Measurements from ENCODE around the gene IL2RG. TPM values are rescaled to one million over a fixed set of nuclear protein-coding genes. Genes with fewer than 3 reads are reported as not detected.

Gene IL2RG
- total and polyA plus RNA-seq, 4 donors: 2.2 to 4.0 (median 3.3) TPM

- no peak overlapping the region for H3K4me3 ChIP-seq (ENCODE audit: low read depth in 1 of 3, low read length in 3 of 3)
- H3K9ac ChIP-seq (ENCODE audit: low read depth in 1 of 2, low read length in 2 of 2): no peak overlapping the region
- no peaks in the 10 kb centered on the region for H3K27me3 ChIP-seq (ENCODE audit: control insufficient read depth in 4 of 4, insufficient read depth in 4 of 4, low read length in 3 of 4)
- TF ChIP-seq ZBTB33 (IDR thresholded peaks at IDR 0.05): no peak
- TF ChIP-seq TAF1 (conservative IDR thresholded peaks at IDR 0.05): no peak
- no peak for TF ChIP-seq FOXA1 (IDR thresholded peaks at IDR 0.05)
- TF ChIP-seq HNF4A (conservative IDR thresholded peaks at IDR 0.05): no peak
- no peak for TF ChIP-seq FOXA2 (IDR thresholded peaks at IDR 0.05)
- TF ChIP-seq NR2F2 (IDR thresholded peaks at IDR 0.05): no peak
- TF ChIP-seq RAD21 (IDR thresholded peaks at IDR 0.05): no peak
- TF ChIP-seq HNF4G (IDR thresholded peaks at IDR 0.05): no peak
- no peak for TF ChIP-seq REST (IDR thresholded peaks at IDR 0.05)
- TF ChIP-seq JUND (IDR thresholded peaks at IDR 0.05): no peak
- no peak for TF ChIP-seq MAX (IDR thresholded peaks at IDR 0.05)
- TF ChIP-seq, protein P1, sequence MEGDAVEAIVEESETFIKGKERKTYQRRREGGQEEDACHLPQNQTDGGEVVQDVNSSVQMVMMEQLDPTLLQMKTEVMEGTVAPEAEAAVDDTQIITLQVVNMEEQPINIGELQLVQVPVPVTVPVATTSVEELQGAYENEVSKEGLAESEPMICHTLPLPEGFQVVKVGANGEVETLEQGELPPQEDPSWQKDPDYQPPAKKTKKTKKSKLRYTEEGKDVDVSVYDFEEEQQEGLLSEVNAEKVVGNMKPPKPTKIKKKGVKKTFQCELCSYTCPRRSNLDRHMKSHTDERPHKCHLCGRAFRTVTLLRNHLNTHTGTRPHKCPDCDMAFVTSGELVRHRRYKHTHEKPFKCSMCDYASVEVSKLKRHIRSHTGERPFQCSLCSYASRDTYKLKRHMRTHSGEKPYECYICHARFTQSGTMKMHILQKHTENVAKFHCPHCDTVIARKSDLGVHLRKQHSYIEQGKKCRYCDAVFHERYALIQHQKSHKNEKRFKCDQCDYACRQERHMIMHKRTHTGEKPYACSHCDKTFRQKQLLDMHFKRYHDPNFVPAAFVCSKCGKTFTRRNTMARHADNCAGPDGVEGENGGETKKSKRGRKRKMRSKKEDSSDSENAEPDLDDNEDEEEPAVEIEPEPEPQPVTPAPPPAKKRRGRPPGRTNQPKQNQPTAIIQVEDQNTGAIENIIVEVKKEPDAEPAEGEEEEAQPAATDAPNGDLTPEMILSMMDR (IDR thresholded peaks at IDR 0.05; ENCODE audit: low read depth, low read length, missing input control): no peak
- TF ChIP-seq SP1 (IDR thresholded peaks at IDR 0.05): no peak
- TF ChIP-seq, protein P2, sequence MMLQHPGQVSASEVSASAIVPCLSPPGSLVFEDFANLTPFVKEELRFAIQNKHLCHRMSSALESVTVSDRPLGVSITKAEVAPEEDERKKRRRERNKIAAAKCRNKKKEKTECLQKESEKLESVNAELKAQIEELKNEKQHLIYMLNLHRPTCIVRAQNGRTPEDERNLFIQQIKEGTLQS (IDR thresholded peaks at IDR 0.05): no peak
- TF ChIP-seq RXRA (IDR thresholded peaks at IDR 0.05): no peak
- TF ChIP-seq EGR1 (IDR thresholded peaks at IDR 0.05; ENCODE audit: low read depth in 2 of 2): no peak
- no peak for TF ChIP-seq YY1 (IDR thresholded peaks at IDR 0.05)
- TF ChIP-seq GABPA (IDR thresholded peaks at IDR 0.05 in 1 of 2, conservative IDR thresholded peaks at IDR 0.05 in 1 of 2): no peak
- H3K4me1 ChIP-seq (ENCODE audit: control insufficient read depth in 4 of 4, insufficient read depth in 4 of 4, low read length in 3 of 4): no peaks in the 10 kb centered on the region
- 81% methylated on average over 3 of the region's 3 CpGs for WGBS
- no peak for DNase-seq (ENCODE audit: low spot score)
- no peaks in the 10 kb centered on the region for H3K36me3 ChIP-seq (ENCODE audit: control insufficient read depth in 4 of 4, insufficient read depth in 3 of 4, low read depth in 1 of 4, low read length in 3 of 4)
- no peak overlapping the region for H3K27ac ChIP-seq (ENCODE audit: low read depth in 1 of 2, low read length in 2 of 2)
- no peaks in the 10 kb centered on the region for H3K9me3 ChIP-seq (ENCODE audit: control insufficient read depth in 4 of 4, low read length in 3 of 4)
Measured at GRCh38 chrX:71105628-71106027, 5.7 kb downstream of the IL2RG start.

Data from liver (tissue), 9 donors.